K562 (cell line): ENCODE measurements around the gene GRK3. TPM values are rescaled to one million over a fixed set of nuclear protein-coding genes. Genes with fewer than 3 reads are reported as not detected.

ENCODE experiments used
- ATAC-seq: fragments of 200-7000 bp; cut with Tn5 transposase; 3 replicates; pipeline ENCODE4 v1.9.1; 2020; ENCODE audit warnings: moderate library complexity
- BruUV-seq: library from RNA; stranded (reverse); fragments of 400-500 nt; replicated peaks from 2 replicates; lab custom pipeline; 2021; lab: Mats Ljungman, UMichigan
- CTCF ChIA-PET: fragments of 300-600 bp; formaldehyde crosslinking; extraction: SDS; loops from one replicate; lab custom pipeline; 2021; ENCODE audit warnings: low intra/inter-chr PET ratio; lab: Yijun Ruan, JAX
- POLR2A ChIA-PET: fragments of 300-600, 350-650 bp; sonication (Branson Sonifier 250); formaldehyde crosslinking; extraction: SDS; loops from one replicate; lab custom pipeline; 2021; ENCODE audit warnings: antibody characterized with exemption, inconsistent platforms; lab: Yijun Ruan, JAX
- DNase-seq, 4 experiments: peaks; one replicate each; pipeline versions ENCODE4 v3.0.0 to v3.0.0-alpha.2; 2011 to 2018; ENCODE audit warnings: low spot score in 3 of 4, mixed read lengths in 3 of 4; ENCODE audit errors: extremely low read depth in 1 of 4
- FAIRE-seq: peaks from 2 replicates; lab custom pipeline; 2011; peaks lifted over from hg19 to GRCh38; lab: Jason Lieb, UNC
- H2AFZ ChIP-seq: 2 replicates; pipeline ENCODE4 v1.6.0; 2011; ENCODE audit warnings: low read depth, low read length, control low read depth, inconsistent platforms
- H3K27ac ChIP-seq: fragments of 200-600 bp; 3 replicates; pipeline ENCODE4 v1.8.0; 2011; ENCODE audit warnings: low read depth, mild to moderate bottlenecking, control low read depth, inconsistent platforms, low read length, moderate library complexity, mixed read lengths; ENCODE audit errors: extremely low read depth
- H3K27me3 ChIP-seq, 2 experiments: fragments of 300-600 bp in 1 of 2; 2 replicates in 1 of 2; 3 replicates in 1 of 2; pipeline versions ENCODE4 v1.6.0 to v1.8.0; 2011; ENCODE audit warnings: inconsistent platforms in 2 of 2, low read length in 2 of 2, mild to moderate bottlenecking in 1 of 2, mixed read lengths in 1 of 2, moderate library complexity in 1 of 2; ENCODE audit not compliant: control insufficient read depth in 2 of 2, insufficient read depth in 2 of 2
- H3K36me3 ChIP-seq: fragments of 300-600 bp; 3 replicates; pipeline ENCODE4 v1.8.0; 2011; ENCODE audit warnings: mild to moderate bottlenecking, low read length, inconsistent platforms; ENCODE audit not compliant: control insufficient read depth, insufficient read depth
- H3K4me1 ChIP-seq, 2 experiments: fragments of 200-600 bp in 1 of 2; replicated peaks in 1 of 2; 2 replicates in 1 of 2; 3 replicates in 1 of 2; pipeline versions ENCODE4 v1.5.1 to v1.8.0; 2011; ENCODE audit warnings: inconsistent platforms in 2 of 2, low read length in 2 of 2, mild to moderate bottlenecking in 1 of 2, mixed read lengths in 1 of 2, moderate library complexity in 1 of 2; ENCODE audit not compliant: control insufficient read depth in 2 of 2, insufficient read depth in 2 of 2
- H3K4me2 ChIP-seq: 2 replicates; pipeline ENCODE4 v1.6.1; 2011; ENCODE audit warnings: low read length, control low read depth, inconsistent platforms, mixed read lengths; ENCODE audit not compliant: insufficient read depth
- H3K4me3 ChIP-seq: fragments of 200-600 bp; sonication (generic), shearing (Covaris generic); 2 replicates; pipeline ENCODE4 v1.5.1; 2016; ENCODE audit warnings: control low read depth, inconsistent platforms
- H3K79me2 ChIP-seq: fragments of 200-600 bp; 3 replicates; pipeline ENCODE4 v1.8.0; 2011; ENCODE audit warnings: low read length, inconsistent platforms; ENCODE audit not compliant: control insufficient read depth, insufficient read depth
- H3K9ac ChIP-seq, 2 experiments: 2 replicates each; pipeline versions ENCODE4 v1.6.0 to v1.6.1; 2011; ENCODE audit warnings: low read depth in 2 of 2, low read length in 2 of 2, control low read depth in 1 of 2, inconsistent platforms in 1 of 2, mild to moderate bottlenecking in 1 of 2, mixed read lengths in 1 of 2; ENCODE audit not compliant: insufficient read depth in 1 of 2
- H3K9me1 ChIP-seq: one replicate; pipeline ENCODE4 v1.6.0; 2011; ENCODE audit warnings: inconsistent platforms, mild to moderate bottlenecking, low read length, moderate library complexity; ENCODE audit not compliant: control insufficient read depth, insufficient read depth
- H3K9me3 ChIP-seq: replicated peaks from 2 replicates; pipeline ENCODE4 v1.5.1; 2011; ENCODE audit warnings: low read depth, low read length, inconsistent platforms; ENCODE audit not compliant: control insufficient read depth, insufficient read depth
- H4K20me1 ChIP-seq: replicated peaks from 2 replicates; pipeline ENCODE4 v1.6.1; 2011; ENCODE audit warnings: low read length, inconsistent platforms, mixed read lengths; ENCODE audit not compliant: control insufficient read depth, insufficient read depth
- HMG20A ChIP-seq: fragments of 450-650 bp; formaldehyde crosslinking; conservative IDR thresholded peaks from 2 replicates; pipeline ENCODE4 v1.4.0; 2020; ENCODE audit warnings: mild to moderate bottlenecking, mixed read lengths
- ILK ChIP-seq: fragments of 450-650 bp; IDR thresholded peaks from 2 replicates; pipeline ENCODE4 v1.6.1; 2016; ENCODE audit warnings: missing genetic modification characterization, low read depth, mild to moderate bottlenecking, missing compliant biosample characterization, moderate library complexity, borderline replicate concordance
- POLR3A ChIP-seq: IDR thresholded peaks from 2 replicates; pipeline ENCODE4 v1.6.1; 2011; ENCODE audit warnings: borderline replicate concordance, mild to moderate bottlenecking, moderate library complexity; ENCODE audit not compliant: insufficient read length, insufficient read depth; ENCODE audit errors: extremely low read depth
- ZNF354B ChIP-seq: fragments of 250-450 bp; sonication (Bioruptor Pico); IDR thresholded peaks from 2 replicates; pipeline ENCODE4 v1.4.0; 2020
- WGBS: fragments of 100-300 bp; shearing (Covaris generic); methylation state at CpG from one replicate; pipeline ENCODE4 v1.1.6; 2016; ENCODE audit warnings: low coverage, mixed read lengths; ENCODE audit not compliant: insufficient coverage; ENCODE audit errors: missing lambda C conversion rate; 5-methylcytosine and 5-hydroxymethylcytosine counted together
- in situ Hi-C: fragments of 300-500 bp; cut with MboI; formaldehyde crosslinking; loops from 4 replicates; pipeline ENCODE4 v1.15.0; 2018; ENCODE audit warnings: inconsistent platforms, mixed read lengths
- intact Hi-C: fragments of 100-400 bp; cut with micrococcal nuclease; formaldehyde crosslinking; loops from 2 replicates; pipeline ENCODE4 v1.14.2; 2022
- polyA plus RNA-seq, 8 experiments: library from polyadenylated mRNA; depleted of rRNA in 4 of 8; stranded (reverse) in 5 of 8; unstranded in 3 of 8; fragments of >200 nt; fragmentation: Nextera tagmentation in 2 of 8; fragmentation: Illumina TruSeq in 1 of 8; extraction: Ambion mirVana in 2 of 8; extraction: Trizol in 1 of 8; gene quantifications; 2 replicates each; pipeline versions ENCODE4 v1.2.1 to v1.2.3, GENCODE V29; 2011 to 2014; ENCODE audit warnings: inconsistent platforms in 1 of 8, missing spikeins in 1 of 8
- total RNA-seq, 7 experiments: library from RNA; depleted of rRNA in 6 of 7; stranded (reverse); fragments of >200 nt in 6 of 7; fragmentation: Illumina TruSeq in 2 of 7; extraction: Trizol in 2 of 7; gene quantifications; 2 replicates each; pipeline versions ENCODE4 v1.2.1 to v1.2.3, GENCODE V29; 2011 to 2021; ENCODE audit warnings: low replicate concordance in 1 of 7
- TF ChIP-seq, protein P1 (sequence below): fragments of 200-800 bp; sonication (Bioruptor generic); IDR thresholded peaks from 2 replicates; pipeline ENCODE4 v1.6.1; 2017; ENCODE audit warnings: missing genetic modification characterization, missing compliant biosample characterization
- TF ChIP-seq, protein P2 (sequence below), 2 experiments: IDR thresholded peaks in 1 of 2; conservative IDR thresholded peaks in 1 of 2; 2 replicates each; pipeline ENCODE4 v1.6.1; 2016; ENCODE audit warnings: low read depth in 2 of 2, mild to moderate bottlenecking in 1 of 2, missing compliant biosample characterization in 1 of 2, missing genetic modification characterization in 1 of 2, moderate library complexity in 1 of 2

Gene GRK3
- total and polyA plus RNA-seq, 9 of the 15 experiments (the other 6 are each of a cell fraction or from before 2014, with no cell fraction given) = 1.4 to 7.6 (median 3.6) TPM

DNA sequence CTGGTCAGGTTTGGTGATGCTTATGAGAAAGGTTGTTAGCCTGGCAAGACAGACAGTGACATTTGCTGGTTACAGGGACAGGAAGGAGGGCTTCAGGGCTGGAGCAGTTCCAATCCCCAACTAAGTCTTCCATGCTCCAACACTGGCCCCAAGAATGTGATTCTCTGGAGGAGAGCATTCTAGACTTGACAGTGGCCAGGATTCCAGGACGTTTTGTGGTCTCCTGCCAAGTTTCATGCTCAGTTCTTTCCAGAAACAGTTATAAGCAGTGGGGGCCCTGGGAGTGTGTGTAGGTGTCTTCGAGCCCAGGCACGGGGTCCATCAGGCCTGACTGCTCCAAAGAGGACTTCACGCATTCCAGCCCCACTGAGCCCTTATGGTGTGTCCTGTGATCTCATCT is 8.9 kb upstream of the GRK3 start:
- no peak for ATAC-seq
- ChIA-PET CTCF (no interaction called here), POLR2A (no interaction called here)
- Histone ChIP-seq H3K4me3 (no peak overlapping the region), H3K9ac (no peak overlapping the region), H3K79me2 (no peaks in the 10 kb centered on the region), H3K4me1 (no peaks in the 10 kb centered on the region), H3K9me1 (no peaks in the 10 kb centered on the region), H3K27ac (no peak overlapping the region), H3K4me2 (no peak overlapping the region), H3K27me3 (no peaks in the 10 kb centered on the region; a peak in 1 of 5 replicates), H3K9me3 (no peaks in the 10 kb centered on the region), H4K20me1 (no peaks in the 10 kb centered on the region), H2AFZ (no peak overlapping the region), H3K36me3 (no peaks in the 10 kb centered on the region)
- in situ Hi-C loops (no loop called here), intact Hi-C loops (no loop called here)
- no peak for FAIRE-seq
- BruUV-seq = no TSS peak
- WGBS = 33% methylated on average over 4 of the region's 4 CpGs
- no peak for DNase-seq
- TF ChIP-seq ZNF354B (CRISPR knock-in tag) (no peak), HMG20A (CRISPR knock-in tag) (no peak), POLR3A (no peak), ILK (no peak)
- TF ChIP-seq, protein P1, sequence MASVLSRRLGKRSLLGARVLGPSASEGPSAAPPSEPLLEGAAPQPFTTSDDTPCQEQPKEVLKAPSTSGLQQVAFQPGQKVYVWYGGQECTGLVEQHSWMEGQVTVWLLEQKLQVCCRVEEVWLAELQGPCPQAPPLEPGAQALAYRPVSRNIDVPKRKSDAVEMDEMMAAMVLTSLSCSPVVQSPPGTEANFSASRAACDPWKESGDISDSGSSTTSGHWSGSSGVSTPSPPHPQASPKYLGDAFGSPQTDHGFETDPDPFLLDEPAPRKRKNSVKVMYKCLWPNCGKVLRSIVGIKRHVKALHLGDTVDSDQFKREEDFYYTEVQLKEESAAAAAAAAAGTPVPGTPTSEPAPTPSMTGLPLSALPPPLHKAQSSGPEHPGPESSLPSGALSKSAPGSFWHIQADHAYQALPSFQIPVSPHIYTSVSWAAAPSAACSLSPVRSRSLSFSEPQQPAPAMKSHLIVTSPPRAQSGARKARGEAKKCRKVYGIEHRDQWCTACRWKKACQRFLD (CRISPR knock-in tag) = no peak
- TF ChIP-seq, protein P2, sequence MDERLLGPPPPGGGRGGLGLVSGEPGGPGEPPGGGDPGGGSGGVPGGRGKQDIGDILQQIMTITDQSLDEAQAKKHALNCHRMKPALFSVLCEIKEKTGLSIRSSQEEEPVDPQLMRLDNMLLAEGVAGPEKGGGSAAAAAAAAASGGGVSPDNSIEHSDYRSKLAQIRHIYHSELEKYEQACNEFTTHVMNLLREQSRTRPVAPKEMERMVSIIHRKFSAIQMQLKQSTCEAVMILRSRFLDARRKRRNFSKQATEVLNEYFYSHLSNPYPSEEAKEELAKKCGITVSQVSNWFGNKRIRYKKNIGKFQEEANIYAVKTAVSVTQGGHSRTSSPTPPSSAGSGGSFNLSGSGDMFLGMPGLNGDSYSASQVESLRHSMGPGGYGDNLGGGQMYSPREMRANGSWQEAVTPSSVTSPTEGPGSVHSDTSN (CRISPR knock-in tag; IDR thresholded peaks at IDR 0.05; ENCODE audit: low read depth) = no peak
- TF ChIP-seq, protein P2 (tag; conservative IDR thresholded peaks at IDR 0.05; ENCODE audit: low read depth) = no peak
